ENCODE data around the gene GAS7. TPM values are rescaled to one million over a fixed set of nuclear protein-coding genes. Genes with fewer than 3 reads are reported as not detected.

The GAS7 gene
- total RNA-seq, 1 experiment from 2014 or later, result 12.3 TPM

GRCh38 chr17:9924735-9925191, 273.6 kb downstream of the GAS7 start:
- H3K9me3 Mint-ChIP-seq, result no peaks in the 10 kb centered on the region
- CTCF ChIA-PET, result interaction anchor here (0.5 to 8.2 kb wide), 22 partner anchors 10 to 710 kb away, joined by 3 to 112 read pairs (median 4); partner anchors contain the start of genes GAS7 and RCVRN
- no peak overlapping the region for H3K27ac Mint-ChIP-seq
- H3K4me1 Mint-ChIP-seq, result 0 out of 2 replicates have a peak, but pooled peaks cover 4% of the 10 kb centered on the region
- H3K4me3 Mint-ChIP-seq, result no peak overlapping the region
- ATAC-seq (peak; percentile 82), DNase-seq (ENCODE audit: low spot score) (no peak)
- POLR2A ChIA-PET, result interaction anchor here (1.0 kb wide), 1 partner anchor 180 kb away, joined by 3 read pairs; no protein-coding TSS in a partner anchor
- TF ChIP-seq SP1 (CRISPR knock-in tag; conservative IDR thresholded peaks at IDR 0.05), result no peak
- no peak for TF ChIP-seq ZNF416 (CRISPR knock-in tag; IDR thresholded peaks at IDR 0.05)
- peak; percentile 67 for TF ChIP-seq CTCF (IDR thresholded peaks at IDR 0.05)
- TF ChIP-seq FOXP4 (CRISPR knock-in tag; IDR thresholded peaks at IDR 0.05), result no peak
- no peak for TF ChIP-seq E2F4 (CRISPR knock-in tag; IDR thresholded peaks at IDR 0.05; ENCODE audit: borderline replicate concordance, low read depth)
- no peaks in the 10 kb centered on the region for H3K36me3 Mint-ChIP-seq
- no peaks in the 10 kb centered on the region for H3K27me3 Mint-ChIP-seq (ENCODE audit: low read depth)

GRCh38 chr17:9922012-9922848, 276.2 kb downstream of the GAS7 start:
- DNase-seq (ENCODE audit: low spot score) (no peak), ATAC-seq (no peak)
- Mint-ChIP-seq H3K36me3 (no peaks in the 10 kb centered on the region), H3K4me3 (no peak overlapping the region), H3K27me3 (ENCODE audit: low read depth) (no peaks in the 10 kb centered on the region), H3K9me3 (no peaks in the 10 kb centered on the region), H3K27ac (no peak overlapping the region; the same call in 1 of the 2 replicates), H3K4me1 (no peaks in the 10 kb centered on the region)
- ChIA-PET POLR2A (no interaction called here), CTCF (interaction anchor here (0.9 to 4.0 kb wide), 2 partner anchors 17 to 59 kb away, joined by 3 to 35 read pairs; partner anchors contain the start of gene RCVRN)
- no peak for TF ChIP-seq ETV6 (CRISPR knock-in tag; IDR thresholded peaks at IDR 0.05)
- no peak for TF ChIP-seq NR1H2 (CRISPR knock-in tag; IDR thresholded peaks at IDR 0.05)
- TF ChIP-seq ATF3 (CRISPR knock-in tag; conservative IDR thresholded peaks at IDR 0.05), result no peak
- no peak for TF ChIP-seq TEAD4 (CRISPR knock-in tag; IDR thresholded peaks at IDR 0.05)
- TF ChIP-seq NR3C1 (CRISPR knock-in tag; conservative IDR thresholded peaks at IDR 0.05; ENCODE audit: low read depth), result no peak
- no peak for TF ChIP-seq ZNF532 (CRISPR knock-in tag; IDR thresholded peaks at IDR 0.05; ENCODE audit: borderline replicate concordance)
- TF ChIP-seq ESRRA (CRISPR knock-in tag; IDR thresholded peaks at IDR 0.05; ENCODE audit: borderline replicate concordance), result no peak
- no peak for TF ChIP-seq IRF1 (CRISPR knock-in tag; IDR thresholded peaks at IDR 0.05)
- TF ChIP-seq SP1 (CRISPR knock-in tag; conservative IDR thresholded peaks at IDR 0.05), result no peak
- TF ChIP-seq PRRX2 (CRISPR knock-in tag; IDR thresholded peaks at IDR 0.05), result no peak
- TF ChIP-seq ATF6 (CRISPR knock-in tag; IDR thresholded peaks at IDR 0.05), result no peak
- no peak for TF ChIP-seq ZNF281 (CRISPR knock-in tag; IDR thresholded peaks at IDR 0.05)
- TF ChIP-seq TP53 (CRISPR knock-in tag; IDR thresholded peaks at IDR 0.05), result no peak

Measured in WTC11 (cell line).